NCI-H1436 (cell line): ENCODE measurements around the gene SPACDR.
A peak's percentile ranks its signal among the peaks of the same experiment; 100 is the strongest.
"Not testable (repeated sequence)": the region's sequence is repeated elsewhere in the genome, so short reads cannot be mapped to it uniquely, and the experiment has no call there.

Experiments used
- DNase-seq: peaks from one replicate; lab custom pipeline; 2025; lab: John Stamatoyannopoulos, UW

SPACDR gene

GRCh38 chr7:100464210-100464660 lies at the start of gene SPACDR:
SPACDR (minus strand) TSS chr7:100464260; CDS start chr7:100464025, 235 bp downstream.
- DNase-seq: no peak

- no peak for DNase-seq
Measured at GRCh38 chr7:100513212-100513810, 49.3 kb upstream of the SPACDR start.

GRCh38 chr7:100510437-100511239 lies 46.6 kb upstream of the SPACDR start:
- no peak for DNase-seq

- no peak for DNase-seq
Measured at GRCh38 chr7:100509231-100509630, 45.2 kb upstream of the SPACDR start.

GRCh38 chr7:100506356-100506923 lies 42.4 kb upstream of the SPACDR start:
- no peak for DNase-seq

GRCh38 chr7:100504887-100505611 lies 41.0 kb upstream of the SPACDR start:
- no peak for DNase-seq

GRCh38 chr7:100504031-100504430 lies 40.0 kb upstream of the SPACDR start:
- not testable (repeated sequence) for DNase-seq

- not testable (repeated sequence) for DNase-seq
Measured at GRCh38 chr7:100500743-100501142, 36.7 kb upstream of the SPACDR start.

GRCh38 chr7:100496509-100496908 lies 32.4 kb upstream of the SPACDR start:
- DNase-seq: no peak

- no peak for DNase-seq
Measured at GRCh38 chr7:100493476-100494264, 29.6 kb upstream of the SPACDR start.

GRCh38 chr7:100492738-100493475 lies 28.8 kb upstream of the SPACDR start:
- DNase-seq: no peak

- DNase-seq: no peak
Measured at GRCh38 chr7:100491192-100491578, 27.1 kb upstream of the SPACDR start.

- DNase-seq: no peak
Measured at GRCh38 chr7:100490483-100491191, 26.6 kb upstream of the SPACDR start.

GRCh38 chr7:100489824-100490223 lies 25.8 kb upstream of the SPACDR start:
- DNase-seq: peak; percentile 99

- DNase-seq: no peak
Measured at GRCh38 chr7:100489121-100489520, 25.1 kb upstream of the SPACDR start.

GRCh38 chr7:100488333-100489095 lies 24.5 kb upstream of the SPACDR start:
- no peak for DNase-seq

- DNase-seq: no peak
Measured at GRCh38 chr7:100486753-100487446, 22.8 kb upstream of the SPACDR start.

- DNase-seq: no peak
Measured at GRCh38 chr7:100486111-100486636, 22.1 kb upstream of the SPACDR start.

- no peak for DNase-seq
Measured at GRCh38 chr7:100485471-100485876, 21.4 kb upstream of the SPACDR start.
